Measurements from ENCODE around the gene PLA2G12A. TPM values are rescaled to one million over a fixed set of nuclear protein-coding genes. Genes with fewer than 3 reads are reported as not detected.
A peak's percentile ranks its signal among the peaks of the same experiment; 100 is the strongest.

Gene PLA2G12A
- total and polyA plus RNA-seq, 2 of the 8 experiments (the other 6 are each of a cell fraction or from before 2014, with no cell fraction given): 26.6 to 47.2 TPM

DNA sequence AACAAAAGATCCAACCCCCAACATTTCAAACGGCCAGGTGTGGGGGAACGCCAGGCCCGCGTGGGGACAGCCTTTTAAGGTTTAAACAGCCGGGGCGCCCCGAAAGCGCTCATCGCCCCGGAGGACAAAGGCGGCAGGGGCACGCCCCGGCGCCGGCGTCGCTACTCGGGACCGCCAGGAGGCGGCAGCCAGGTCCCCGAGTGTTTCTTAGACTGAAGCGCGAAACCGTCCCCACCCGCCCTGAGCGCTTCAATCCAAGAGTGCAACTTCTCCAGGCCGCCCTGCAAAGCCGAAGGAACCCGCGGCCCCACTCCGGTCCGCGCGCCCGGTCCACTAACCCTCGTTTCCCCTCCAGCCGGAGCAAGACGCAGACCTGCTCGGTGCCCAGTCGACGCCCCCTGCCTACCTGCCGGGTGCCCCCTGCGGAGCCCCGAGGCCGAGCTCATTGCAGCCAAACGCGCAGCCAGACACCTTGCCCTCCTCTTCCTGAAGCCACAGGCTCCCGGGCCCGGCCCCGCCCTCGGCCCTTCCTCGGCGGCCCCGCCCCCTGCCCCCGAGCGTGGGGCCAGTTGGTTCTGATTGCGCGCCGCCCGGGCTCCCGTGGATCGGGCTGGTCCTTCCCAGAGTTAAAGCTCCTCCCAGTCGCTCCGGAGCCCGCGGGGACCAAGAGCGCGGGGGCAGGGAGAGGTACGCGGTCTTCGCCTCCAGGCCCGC is 26.8 kb downstream of the PLA2G12A start, which contains the start of gene CASP6 (continued):
- TF ChIP-seq KDM5A (IDR thresholded peaks at IDR 0.05; ENCODE audit: low read length): no peak
- no peak for TF ChIP-seq POU5F1 (IDR thresholded peaks at IDR 0.05; ENCODE audit: low read depth, low read length)
- TF ChIP-seq, protein P1, sequence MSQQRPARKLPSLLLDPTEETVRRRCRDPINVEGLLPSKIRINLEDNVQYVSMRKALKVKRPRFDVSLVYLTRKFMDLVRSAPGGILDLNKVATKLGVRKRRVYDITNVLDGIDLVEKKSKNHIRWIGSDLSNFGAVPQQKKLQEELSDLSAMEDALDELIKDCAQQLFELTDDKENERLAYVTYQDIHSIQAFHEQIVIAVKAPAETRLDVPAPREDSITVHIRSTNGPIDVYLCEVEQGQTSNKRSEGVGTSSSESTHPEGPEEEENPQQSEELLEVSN (IDR thresholded peaks at IDR 0.05): no peak
- peak in 1 of 2 experiments; percentile 90; a peak in 2 of 4 replicates for TF ChIP-seq HDAC2 (IDR thresholded peaks at IDR 0.05; ENCODE audit: borderline replicate concordance in 1 of 2, low read depth in 2 of 2, low read length in 2 of 2)
- TF ChIP-seq ZNF274 (IDR thresholded peaks at IDR 0.05; ENCODE audit: borderline replicate concordance, extremely low read depth, low read length): no peak
- TF ChIP-seq SP2 (IDR thresholded peaks at IDR 0.05; ENCODE audit: low read length): no peak
- peak; percentile 42; the same call in 1 of the 2 replicates for TF ChIP-seq PHF8 (conservative IDR thresholded peaks at IDR 0.05; ENCODE audit: low read depth, low read length)
- no peak for TF ChIP-seq JUN (IDR thresholded peaks at IDR 0.05; ENCODE audit: low read depth, low read length)
- TF ChIP-seq SRF (IDR thresholded peaks at IDR 0.05; ENCODE audit: low read depth, low read length): no peak
- TF ChIP-seq NANOG (IDR thresholded peaks at IDR 0.05; ENCODE audit: insufficient read depth, low read depth, low read length, poor library complexity, severe bottlenecking): no peak
- TF ChIP-seq RFX5 (IDR thresholded peaks at IDR 0.05; ENCODE audit: borderline replicate concordance, low read depth, low read length): no peak
- no peak for TF ChIP-seq CBX8 (IDR thresholded peaks at IDR 0.05; ENCODE audit: borderline replicate concordance, low read depth, low read length)
- peak; percentile 83 for TF ChIP-seq ASH2L (IDR thresholded peaks at IDR 0.05; ENCODE audit: low read length)
- no peak for TF ChIP-seq FOSL1 (IDR thresholded peaks at IDR 0.05; ENCODE audit: insufficient read depth, low read depth, low read length)
- TF ChIP-seq, protein P2, sequence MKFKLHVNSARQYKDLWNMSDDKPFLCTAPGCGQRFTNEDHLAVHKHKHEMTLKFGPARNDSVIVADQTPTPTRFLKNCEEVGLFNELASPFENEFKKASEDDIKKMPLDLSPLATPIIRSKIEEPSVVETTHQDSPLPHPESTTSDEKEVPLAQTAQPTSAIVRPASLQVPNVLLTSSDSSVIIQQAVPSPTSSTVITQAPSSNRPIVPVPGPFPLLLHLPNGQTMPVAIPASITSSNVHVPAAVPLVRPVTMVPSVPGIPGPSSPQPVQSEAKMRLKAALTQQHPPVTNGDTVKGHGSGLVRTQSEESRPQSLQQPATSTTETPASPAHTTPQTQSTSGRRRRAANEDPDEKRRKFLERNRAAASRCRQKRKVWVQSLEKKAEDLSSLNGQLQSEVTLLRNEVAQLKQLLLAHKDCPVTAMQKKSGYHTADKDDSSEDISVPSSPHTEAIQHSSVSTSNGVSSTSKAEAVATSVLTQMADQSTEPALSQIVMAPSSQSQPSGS (IDR thresholded peaks at IDR 0.05; ENCODE audit: low read length): no peak
- TF ChIP-seq NRF1 (IDR thresholded peaks at IDR 0.05; ENCODE audit: low read depth, low read length): 0 out of 2 replicates have a peak, but pooled peaks have one; percentile 2
- no peak; the same call in 1 of the 2 replicates for TF ChIP-seq SP4 (IDR thresholded peaks at IDR 0.05; ENCODE audit: low read length)
- 0 out of 2 replicates have a peak, but pooled peaks have one; percentile 25 for TF ChIP-seq SUZ12 (IDR thresholded peaks at IDR 0.05; ENCODE audit: low read length)
- TF ChIP-seq, protein P3, sequence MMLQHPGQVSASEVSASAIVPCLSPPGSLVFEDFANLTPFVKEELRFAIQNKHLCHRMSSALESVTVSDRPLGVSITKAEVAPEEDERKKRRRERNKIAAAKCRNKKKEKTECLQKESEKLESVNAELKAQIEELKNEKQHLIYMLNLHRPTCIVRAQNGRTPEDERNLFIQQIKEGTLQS (IDR thresholded peaks at IDR 0.05; ENCODE audit: insufficient read depth, low read depth, low read length): no peak
- TF ChIP-seq SP1 (IDR thresholded peaks at IDR 0.05; ENCODE audit: low read depth, low read length): no peak
- TF ChIP-seq HDAC6 (IDR thresholded peaks at IDR 0.05; ENCODE audit: low read depth, low read length): no peak
